Stimulated activated CD8-positive, alpha-beta memory T cell treated with anti-CD3 and anti-CD28 coated beads, Interleukin-15, amount 100 ng/mL, for 48 hours (primary cell): ENCODE data around the gene AKT1.

Source experiments
- DNase-seq, 2 donors: peaks; one replicate each; pipeline ENCODE4 v3.0.0-alpha.2; 2020; ENCODE audit warnings: low read depth in 2 of 2

Gene AKT1

DNA sequence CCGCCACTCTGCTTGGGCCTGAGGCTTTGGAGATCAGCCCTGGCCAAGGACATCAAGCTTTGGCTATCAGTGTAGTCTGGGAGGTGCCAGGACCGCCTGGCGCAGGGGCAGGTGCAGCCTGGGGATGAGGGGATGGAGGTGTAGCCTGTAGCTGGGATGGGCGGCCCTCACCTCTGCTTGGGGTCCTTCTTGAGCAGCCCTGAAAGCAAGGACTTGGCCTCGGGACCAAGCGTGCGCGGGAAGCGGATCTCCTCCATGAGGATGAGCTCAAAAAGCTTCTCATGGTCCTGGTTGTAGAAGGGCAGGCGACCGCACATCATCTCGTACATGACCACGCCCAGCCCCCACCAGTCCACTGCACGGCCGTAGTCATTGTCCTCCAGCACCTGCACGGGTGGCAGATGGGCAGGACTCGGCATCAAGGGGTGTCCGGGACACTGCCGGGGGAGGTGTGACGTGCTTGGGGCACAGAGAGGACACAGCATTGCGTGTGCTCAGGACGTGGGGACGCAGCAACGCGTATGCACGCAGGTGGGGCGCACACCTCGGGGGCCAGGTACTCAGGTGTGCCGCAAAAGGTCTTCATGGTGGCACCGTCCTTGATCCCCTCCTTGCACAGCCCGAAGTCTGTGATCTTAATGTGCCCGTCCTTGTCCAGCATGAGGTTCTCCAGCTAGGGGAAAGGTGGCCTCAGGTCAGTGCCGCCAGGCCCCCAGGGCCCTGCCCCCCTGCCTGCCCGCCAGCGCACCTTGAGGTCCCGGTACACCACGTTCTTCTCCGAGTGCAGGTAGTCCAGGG is 22.6 kb downstream of the AKT1 start:
- DNase-seq, result no peak

DNA sequence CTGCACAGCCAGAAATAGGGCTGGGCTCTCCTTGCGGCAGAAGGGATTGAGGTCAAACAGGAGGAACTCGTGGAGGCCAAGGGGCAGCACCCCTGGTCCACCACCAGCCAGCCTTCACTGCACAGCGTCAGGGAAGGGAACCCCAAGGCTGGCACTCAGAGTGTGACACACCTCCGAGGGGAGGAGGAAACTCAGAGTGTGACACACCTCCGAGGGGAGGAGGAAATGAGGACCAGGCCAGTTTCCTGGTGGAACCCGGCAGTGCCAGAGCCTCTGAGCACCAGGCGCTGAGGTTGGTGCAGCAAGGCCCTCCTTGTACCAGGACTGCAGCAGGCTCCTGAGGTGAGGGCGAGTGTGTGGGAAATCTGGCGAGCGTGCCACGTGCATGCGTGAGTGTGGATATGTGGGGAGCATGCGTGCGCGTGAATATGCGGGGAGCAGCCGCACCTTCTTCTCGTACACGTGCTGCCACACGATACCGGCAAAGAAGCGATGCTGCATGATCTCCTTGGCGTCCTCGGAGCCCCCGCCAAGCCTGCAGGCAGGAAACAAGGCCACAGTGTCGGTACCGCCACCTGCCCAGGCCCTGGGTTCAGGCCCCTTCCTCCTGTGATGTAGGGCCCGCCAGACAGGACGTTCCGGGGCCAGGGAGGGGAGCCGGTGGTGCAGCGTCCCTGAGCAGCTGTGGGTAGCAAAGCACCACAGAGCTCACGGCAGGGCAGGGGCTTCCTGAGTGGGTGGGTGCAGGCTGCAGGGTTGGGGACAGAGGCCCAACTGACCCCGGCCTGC is 23.4 kb downstream of the AKT1 start:
- no peak for DNase-seq

DNA sequence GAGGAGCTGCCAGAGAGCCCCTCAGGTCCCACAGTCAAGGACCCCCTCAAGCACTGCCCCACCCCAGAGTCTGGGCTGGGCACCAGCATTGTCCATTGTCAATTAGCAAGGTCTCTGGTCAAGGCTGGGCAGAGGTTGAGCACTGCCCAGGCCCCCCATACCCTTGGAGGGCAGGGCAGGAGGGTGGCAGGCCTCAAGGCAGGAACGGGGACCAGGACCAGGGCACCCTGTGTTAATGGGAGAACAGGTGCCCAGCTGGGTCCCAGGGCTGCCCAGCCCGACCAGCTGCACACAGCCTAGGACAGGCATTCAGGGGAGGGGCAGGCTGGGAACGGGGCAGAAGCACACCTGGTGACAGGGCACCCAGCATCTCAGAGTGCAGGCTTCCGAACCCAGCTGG is 24.2 kb downstream of the AKT1 start:
- no peak for DNase-seq

DNA sequence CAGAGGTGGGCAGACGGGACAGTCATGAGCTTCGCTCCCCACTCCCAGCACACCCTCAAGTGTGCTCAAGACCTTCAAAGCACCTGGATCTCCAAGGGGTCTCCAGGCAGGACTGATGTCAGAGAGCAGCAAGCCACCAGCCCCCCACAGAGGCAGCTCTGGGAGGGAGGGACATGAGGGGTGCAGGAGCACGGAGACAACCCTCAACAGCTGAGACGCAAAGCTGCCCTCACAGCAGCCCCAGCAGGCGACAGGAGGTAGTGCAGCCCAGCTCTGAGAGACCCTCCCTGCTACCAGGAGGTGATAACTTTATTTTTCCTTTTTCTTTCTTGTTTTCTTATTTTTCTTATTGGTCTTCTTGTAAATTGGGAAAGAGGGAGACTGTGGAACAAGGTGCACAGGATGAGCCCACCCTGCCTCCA is 24.7 kb downstream of the AKT1 start:
- DNase-seq, result no peak

DNA sequence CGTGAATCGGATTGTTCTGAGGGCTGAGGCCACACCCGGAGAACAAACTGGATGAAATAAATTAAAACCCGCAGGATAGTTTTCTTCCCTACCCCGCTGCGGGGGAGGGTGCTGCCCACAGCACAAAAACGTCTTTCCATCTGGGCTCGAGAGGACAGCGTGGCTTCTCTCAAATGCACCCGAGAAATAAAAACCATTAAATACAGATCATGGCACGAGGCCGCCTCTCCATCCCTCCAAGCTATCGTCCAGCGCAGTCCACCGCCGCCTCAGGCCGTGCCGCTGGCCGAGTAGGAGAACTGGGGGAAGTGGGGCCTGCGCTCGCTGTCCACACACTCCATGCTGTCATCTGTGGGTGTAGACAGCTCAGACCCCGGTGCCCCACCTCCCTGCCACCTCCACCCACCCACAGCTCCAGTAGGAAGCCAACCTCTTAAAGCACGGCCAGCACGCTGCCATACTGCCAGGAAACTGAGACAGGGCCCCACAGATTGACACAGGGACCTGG is 25.4 kb downstream of the AKT1 start:
- DNase-seq, result no peak

DNA sequence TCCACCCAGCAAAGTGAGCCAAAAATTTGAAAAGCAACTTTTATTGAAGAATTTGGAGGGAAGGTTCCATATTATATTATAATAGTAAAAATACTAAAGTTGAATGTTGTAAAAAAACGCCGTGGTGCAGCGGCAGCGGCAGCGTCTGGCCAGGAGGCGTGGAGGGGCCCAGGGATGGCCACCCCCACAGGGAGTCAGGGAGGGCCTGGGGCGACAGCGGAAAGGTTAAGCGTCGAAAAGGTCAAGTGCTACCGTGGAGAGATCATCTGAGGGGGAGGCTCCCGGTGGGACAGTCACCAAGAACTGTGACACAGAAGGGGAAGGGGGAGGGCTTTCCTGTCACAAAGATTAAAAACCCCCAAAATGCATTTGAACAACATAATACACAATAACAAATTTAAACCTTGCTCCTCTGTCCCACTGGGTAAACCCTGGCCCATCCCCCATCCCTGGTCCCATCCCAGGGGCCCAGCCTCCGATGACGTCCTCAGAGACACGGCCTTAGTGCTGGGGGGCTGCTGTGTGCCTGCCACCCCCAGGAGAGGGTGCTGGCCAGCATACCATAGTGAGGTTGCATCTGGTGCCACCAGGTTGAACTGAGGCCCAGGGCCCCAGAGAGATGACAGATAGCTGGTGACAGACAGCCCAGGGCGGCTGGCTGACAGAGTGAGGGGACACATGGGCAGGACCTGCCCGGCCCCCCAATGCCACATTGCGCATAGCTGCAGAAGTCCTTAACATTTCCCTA is 26.1 kb downstream of the AKT1 start:
- no peak for DNase-seq

DNA sequence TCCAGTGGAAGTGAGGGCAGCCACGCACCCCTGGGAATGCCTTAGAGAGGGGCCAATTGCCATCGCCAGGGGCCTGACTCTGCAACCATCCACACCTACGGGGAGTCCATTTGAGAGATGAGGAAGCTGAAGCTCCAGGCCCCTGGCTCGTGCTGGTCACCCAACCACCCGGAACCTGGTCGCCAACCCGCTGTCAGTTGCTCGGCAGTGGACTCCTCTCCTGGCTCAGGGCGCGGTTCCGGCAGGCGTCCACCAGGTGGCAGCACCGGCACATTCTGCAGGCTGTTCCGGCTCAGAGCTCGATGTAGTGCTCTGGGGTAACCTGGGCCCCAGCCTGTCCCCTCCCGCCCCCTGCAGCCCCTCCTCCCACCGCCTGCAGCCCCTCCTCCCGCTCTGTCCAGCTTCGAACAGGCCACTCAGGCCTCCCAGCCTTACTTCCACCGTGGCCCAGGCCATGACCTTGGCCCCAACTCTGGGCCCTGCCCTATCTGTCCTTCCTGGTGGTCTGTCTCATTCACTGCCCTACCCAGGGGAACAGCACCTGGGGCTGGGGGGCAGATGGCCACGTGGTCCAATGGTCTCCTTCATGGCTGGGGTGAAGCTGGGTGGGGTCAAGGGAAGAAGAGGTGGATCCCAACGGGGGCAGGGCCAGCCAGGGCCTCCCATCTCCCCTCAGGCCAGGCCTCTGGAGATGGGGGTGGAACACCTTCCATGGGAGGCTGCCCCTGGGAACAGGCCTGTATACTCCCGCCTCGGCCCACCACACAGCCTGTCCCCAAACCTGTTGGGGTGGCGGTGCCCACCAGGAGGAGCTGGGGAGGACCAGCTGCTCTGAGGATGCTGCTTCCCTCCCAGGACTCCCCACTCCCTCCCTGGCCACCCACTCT is 26.9 kb downstream of the AKT1 start:
- DNase-seq, result peak; percentile 74 to 77

DNA sequence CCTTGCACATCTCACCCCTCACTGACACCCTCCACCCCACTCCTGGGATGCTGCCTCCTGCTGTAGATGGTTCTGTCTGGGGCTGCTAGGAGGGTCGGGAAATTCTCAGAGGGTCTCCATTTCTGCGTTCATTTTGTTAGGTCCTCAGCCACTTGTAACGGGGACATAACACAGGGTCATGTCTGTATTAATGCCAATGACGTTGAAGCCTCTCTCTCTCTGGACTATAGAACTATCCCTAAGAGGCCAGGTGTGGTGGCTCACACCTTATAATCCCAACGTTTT is 28.0 kb downstream of the AKT1 start:
- DNase-seq, result no peak

DNA sequence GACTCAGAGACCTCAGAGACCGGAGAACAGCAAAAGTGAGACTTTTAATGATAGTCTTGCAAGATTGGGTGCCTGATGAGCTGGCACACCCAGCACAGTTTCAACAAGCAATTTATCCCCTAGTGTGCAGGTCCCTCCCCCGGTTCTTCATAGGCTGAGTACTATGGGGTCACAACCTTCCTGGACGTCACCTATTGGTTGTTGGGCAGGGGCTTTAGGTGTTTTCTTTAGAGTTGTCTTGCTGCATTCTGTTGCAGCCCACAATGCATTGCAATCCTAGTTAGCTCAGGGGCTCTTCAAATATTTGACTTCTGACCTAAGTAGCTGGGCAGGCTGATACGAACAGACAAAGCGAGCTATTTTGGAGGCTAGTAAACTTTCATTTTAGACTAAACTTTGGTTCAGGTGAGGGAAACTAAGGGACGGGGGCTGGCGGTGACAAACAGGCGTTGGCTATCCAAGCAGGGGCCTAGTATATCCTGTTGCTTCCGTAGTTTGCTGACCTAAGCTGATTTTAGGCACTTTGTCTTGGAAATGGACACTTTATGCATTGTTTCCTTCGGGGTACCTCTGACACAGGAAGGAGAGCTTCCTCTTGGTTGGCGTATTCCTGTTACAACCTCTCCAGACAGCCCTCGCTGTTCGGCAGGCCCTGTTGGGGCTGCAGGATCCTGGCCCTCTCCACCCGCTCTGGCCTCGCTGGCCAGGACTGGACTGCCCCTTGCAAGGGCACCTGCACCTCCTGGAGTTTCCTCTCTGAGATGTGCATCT is 28.5 kb downstream of the AKT1 start:
- DNase-seq, result no peak

DNA sequence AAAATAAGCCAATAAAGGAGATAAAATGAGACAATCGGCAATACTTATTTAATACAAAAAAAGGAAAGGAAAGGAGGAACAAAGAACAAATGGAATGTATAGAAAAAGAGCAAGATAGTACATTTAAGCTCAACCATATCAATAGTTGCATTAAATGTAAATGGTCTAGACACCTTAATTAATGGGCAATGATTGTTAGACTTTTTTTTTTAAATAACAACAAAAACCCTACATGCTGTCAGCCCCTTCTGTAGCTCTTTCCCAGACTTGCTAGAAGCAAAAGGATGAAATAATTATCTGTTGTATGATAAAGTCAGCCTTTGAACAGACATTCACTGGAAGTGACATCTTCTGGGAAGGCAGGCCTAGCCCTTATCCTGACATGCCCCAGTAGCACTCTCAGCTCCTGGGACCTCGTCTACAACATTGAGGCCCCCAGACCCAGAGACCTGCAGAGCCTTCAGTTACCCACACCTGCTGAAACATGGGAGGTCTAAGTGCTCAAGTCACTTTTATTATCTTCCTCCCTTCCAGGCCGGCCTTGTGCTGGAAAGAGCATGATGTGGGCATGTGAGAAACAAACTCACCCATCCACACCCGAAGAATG is 29.2 kb downstream of the AKT1 start:
- DNase-seq, result no peak

DNA sequence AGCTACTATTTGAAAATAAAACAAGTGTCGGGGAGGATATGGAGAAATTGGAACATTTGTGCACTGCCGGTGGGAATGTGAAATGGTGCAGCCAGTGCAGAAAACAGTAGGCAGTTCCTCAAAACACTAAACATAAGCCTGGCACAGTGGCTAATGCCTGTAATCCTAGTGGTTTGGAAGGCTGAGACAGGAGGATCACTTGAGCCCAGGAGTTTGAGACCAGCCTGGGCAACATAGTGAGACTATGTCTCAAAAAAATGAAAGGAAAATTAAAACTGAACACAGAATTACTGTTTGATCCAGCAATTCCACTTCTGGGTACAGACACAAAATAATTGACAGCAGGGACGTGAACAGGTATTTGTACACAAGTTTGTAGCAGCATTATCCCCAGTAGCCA is 30.0 kb downstream of the AKT1 start:
- DNase-seq, result no peak

DNA sequence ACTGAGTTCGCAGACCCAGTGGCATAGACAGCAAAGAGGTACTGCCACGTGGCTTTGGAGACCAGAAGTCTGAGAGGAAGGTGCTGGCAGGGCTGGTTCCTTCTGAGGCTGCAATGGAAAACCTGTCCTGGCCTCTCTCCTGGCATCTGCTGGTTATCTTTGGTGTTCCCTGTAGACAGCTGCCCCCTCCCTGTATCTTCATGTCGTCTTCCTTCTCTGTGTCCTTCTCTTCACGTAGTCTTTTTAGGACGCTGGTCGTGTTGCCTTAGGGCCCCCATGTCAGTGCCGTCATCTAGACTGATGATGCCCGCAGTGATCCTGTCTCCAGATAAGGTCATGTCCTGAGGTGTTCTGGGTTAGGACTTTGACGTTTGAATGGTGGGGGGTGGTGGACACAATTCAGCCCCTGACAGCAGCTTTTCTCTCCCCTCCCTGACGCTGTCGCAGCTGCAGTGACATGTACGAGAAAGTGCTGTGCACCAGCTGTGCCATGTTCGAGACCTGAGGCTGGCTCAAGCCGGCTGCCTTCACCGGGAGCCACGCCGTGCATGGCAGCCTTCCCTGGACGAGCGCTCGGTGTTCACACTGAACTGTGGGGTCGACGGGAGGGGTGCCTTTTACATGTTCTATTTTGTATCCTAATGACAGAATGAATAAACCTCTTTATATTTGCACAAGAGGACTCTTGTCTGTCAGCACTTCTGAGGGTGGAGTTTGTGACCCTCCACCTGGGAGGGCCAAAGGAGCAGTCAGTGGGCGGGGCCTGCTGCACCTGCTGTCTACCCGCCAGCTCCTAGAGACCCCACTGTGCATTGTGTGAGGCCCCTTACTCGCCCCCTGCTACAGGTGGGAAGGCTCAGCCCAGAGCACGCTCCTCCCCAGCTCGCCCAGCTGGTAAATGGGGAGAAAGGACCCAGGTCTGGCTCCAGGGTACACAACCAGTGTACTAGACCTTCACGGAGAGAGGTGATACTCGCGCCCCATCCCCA is 36.3 kb downstream of the AKT1 start:
- DNase-seq, result no peak

DNA sequence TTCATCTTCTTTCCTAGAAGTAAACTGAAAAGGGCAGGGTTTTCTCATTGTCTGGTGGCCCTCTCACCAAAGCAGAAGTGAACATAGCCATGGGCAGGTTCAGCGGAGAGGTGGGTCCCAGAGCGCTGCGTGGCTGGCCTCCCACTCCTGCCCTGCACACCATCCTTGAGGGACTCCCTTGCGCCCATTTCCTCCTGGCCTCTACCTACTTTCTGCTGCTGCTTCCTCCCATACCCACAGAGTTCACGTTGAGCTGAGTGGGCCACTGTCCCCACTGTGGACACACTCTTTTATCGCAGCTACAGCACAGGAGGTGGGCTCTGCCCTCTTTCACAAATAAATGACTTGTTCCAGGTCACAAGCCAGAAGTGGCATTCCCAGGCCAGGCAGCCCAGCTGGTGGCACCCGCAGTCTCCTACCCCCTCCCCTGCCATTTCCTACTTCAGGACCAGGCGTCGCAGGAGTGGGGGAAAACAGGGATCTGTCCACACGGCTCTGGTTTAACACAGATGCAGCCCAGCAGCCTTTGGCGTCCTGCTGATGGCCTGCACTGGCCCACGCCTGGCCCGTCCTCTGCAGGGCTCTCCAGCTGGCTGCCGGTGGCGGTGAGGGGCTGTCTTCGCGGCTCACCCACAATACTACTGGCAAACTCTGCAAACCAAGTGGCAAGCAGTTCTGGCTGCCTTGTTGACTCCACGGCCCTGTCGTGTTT is 37.7 kb downstream of the AKT1 start:
- no peak for DNase-seq

DNA sequence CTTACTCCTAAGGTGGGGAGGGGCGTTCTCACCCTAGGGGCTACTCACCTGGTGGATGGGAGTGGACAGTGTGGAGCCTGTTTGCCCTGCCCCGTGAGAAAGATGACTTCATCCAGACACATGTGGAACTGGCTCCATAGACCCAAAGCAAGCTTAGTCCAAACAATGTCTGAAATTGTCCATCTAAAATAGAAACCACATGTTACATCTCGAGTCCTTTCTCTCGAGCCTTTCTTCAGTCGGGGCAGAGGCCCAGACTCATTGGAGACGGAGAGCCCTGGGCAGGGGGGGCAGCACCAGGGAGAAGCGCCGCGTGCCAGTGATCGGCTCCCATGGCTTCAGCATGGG is 38.3 kb downstream of the AKT1 start:
- DNase-seq, result no peak

DNA sequence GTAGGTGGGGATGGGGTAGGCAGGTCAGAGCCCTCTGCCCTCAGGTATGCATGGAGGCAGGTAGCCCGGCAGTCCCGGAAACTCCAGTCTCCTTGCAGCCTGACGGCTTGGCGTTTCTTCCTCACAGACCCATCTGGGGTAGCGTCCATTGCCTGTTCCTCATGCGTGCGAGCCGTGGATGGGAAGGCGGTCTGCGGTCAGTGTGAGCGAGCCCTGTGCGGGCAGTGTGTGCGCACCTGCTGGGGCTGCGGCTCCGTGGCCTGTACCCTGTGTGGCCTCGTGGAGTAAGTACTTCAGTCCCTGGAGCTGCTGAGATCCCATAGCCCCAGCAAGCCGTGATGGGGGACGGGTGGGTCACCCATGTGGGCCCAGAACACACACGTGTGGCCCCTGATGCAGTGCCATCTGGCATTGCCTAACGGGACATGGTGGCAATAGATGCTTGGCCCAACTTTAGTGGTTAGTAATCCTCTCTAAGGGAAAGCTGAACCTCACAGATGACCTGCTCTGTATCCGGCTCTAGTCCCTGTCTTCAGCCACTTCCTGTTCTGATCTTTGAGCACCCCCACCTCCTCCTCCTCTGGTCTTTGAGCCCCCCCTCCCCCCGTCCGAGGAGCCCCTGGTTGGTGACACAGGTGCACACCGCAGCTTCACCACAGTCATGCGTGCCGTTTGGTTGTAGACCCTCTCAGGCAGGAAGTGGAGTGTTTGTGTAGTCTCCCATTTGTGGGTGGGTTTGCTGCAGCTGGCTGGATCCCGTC is 38.9 kb downstream of the AKT1 start:
- no peak for DNase-seq

DNA sequence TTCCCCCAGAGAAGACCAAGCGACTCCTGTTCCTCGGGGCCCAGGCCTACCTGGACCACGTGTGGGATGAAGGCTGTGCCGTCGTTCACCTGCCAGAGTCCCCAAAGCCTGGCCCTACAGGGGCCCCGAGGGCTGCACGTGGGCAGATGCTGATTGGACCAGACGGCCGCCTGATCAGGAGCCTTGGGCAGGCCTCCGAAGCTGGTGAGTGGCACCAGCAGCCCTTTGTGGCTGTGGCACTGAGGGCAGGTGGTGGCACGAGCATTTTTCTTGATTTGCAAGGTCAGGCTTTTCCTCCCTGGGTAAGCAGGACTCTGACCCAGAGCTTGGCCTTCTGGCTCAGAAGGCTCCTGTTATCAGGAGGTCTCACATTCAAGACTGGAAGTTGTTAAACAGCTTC is 39.9 kb downstream of the AKT1 start:
- DNase-seq, result no peak

DNA sequence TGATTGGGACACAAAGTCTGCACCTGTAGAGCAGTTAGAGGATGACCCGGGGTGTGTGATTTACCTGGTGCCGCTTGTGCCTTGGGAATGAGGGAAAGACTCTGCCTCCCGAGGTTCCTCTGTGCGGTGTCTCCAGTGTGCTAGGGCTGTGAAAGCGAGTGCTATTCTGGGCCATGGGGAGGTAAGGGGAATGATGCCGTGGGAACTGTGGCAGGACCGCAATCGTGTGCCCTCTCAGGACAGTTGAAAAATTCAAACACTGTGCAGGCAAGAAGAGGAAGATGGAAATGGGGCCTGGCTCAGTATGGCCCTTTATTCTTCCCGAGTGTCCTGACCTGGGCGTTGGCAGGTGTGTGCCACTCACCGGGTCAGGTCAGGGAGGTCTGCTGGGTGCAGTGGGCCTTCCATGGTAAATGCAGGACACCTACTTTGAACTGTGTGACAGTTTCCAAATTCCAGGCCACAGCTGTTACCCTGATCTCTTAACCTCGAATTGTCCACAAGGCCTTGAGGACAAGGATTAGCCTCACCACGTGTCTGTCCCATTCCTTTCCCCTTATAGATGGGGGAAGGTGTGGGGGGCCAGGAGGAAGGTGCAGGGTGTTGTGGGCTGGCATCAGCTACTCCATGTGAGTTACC is 41.2 kb downstream of the AKT1 start:
- no peak for DNase-seq
